OCI-LY1 (cell line): ENCODE data around the gene CNRIP1.

Source experiments
- H2AFZ ChIP-seq: fragments of 200-600 bp; sonication (generic), shearing (Covaris generic); 2 replicates; pipeline ENCODE4 v1.6.0; 2014; ENCODE audit warnings: antibody characterized with exemption, mild to moderate bottlenecking, low read length
- H3F3A ChIP-seq: fragments of 200-600 bp; sonication (generic), shearing (Covaris generic); 2 replicates; pipeline ENCODE4 v1.6.0; 2014; ENCODE audit warnings: mild to moderate bottlenecking, antibody characterized with exemption, low read length, moderate library complexity; ENCODE audit not compliant: insufficient read depth
- H3K27ac ChIP-seq: fragments of 200-600 bp; sonication (generic); 2 replicates; pipeline ENCODE4 v1.5.1; 2014; ENCODE audit warnings: low read length, mixed run types, mild to moderate bottlenecking, low read depth; ENCODE audit not compliant: poor library complexity, severe bottlenecking
- H3K27me3 ChIP-seq: fragments of 200-600 bp; sonication (generic); 2 replicates; pipeline ENCODE4 v1.6.0; 2014; ENCODE audit warnings: antibody characterized with exemption, mild to moderate bottlenecking, low read length, moderate library complexity; ENCODE audit not compliant: insufficient read depth
- H3K36me3 ChIP-seq: fragments of 200-600 bp; sonication (generic); 2 replicates; pipeline ENCODE4 v1.6.1; 2014; ENCODE audit warnings: mild to moderate bottlenecking, antibody characterized with exemption, low read length, moderate library complexity, mixed read lengths; ENCODE audit not compliant: insufficient read depth
- H3K4me1 ChIP-seq: fragments of 200-600 bp; sonication (generic); 2 replicates; pipeline ENCODE4 v1.5.1; 2014; ENCODE audit warnings: mild to moderate bottlenecking, low read length, moderate library complexity; ENCODE audit not compliant: insufficient read depth, severe bottlenecking
- H3K4me2 ChIP-seq: fragments of 200-600 bp; sonication (generic), shearing (Covaris generic); 2 replicates; pipeline ENCODE4 v1.6.1; 2014; ENCODE audit warnings: low read length
- H3K4me3 ChIP-seq: fragments of 200-600 bp; sonication (generic); 2 replicates; pipeline ENCODE4 v1.5.1; 2014; ENCODE audit warnings: low read length, low read depth, mild to moderate bottlenecking, mixed read lengths; ENCODE audit not compliant: poor library complexity, severe bottlenecking
- H3K79me2 ChIP-seq: fragments of 200-600 bp; shearing (Covaris generic); 2 replicates; pipeline ENCODE4 v1.6.1; 2016; ENCODE audit warnings: mixed run types, low read length, mixed read lengths; ENCODE audit not compliant: insufficient read depth
- H3K9ac ChIP-seq: fragments of 200-600 bp; sonication (generic), shearing (Covaris generic); 2 replicates; pipeline ENCODE4 v1.6.1; 2014; ENCODE audit warnings: mild to moderate bottlenecking, low read length, mixed read lengths
- H3K9me2 ChIP-seq: fragments of 200-600 bp; sonication (generic), shearing (Covaris generic); 2 replicates; pipeline ENCODE4 v1.6.1; 2014; ENCODE audit warnings: low read depth, mild to moderate bottlenecking, low read length, mixed read lengths
- H3K9me3 ChIP-seq: fragments of 200-600 bp; shearing (Covaris generic); 2 replicates; pipeline ENCODE4 v1.6.1; 2014; ENCODE audit warnings: low read length, mixed read lengths
- H4K20me1 ChIP-seq: fragments of 200-600 bp; sonication (generic), shearing (Covaris generic); 2 replicates; pipeline ENCODE4 v1.6.0; 2016; ENCODE audit warnings: mild to moderate bottlenecking, low read length; ENCODE audit not compliant: insufficient read depth
- EZH2 ChIP-seq: fragments of 200-600 bp; sonication (generic), shearing (Covaris generic); IDR thresholded peaks from 2 replicates; pipeline ENCODE4 v1.8.0; 2017; ENCODE audit warnings: borderline replicate concordance, mixed run types, mild to moderate bottlenecking, antibody characterized with exemption, low read length, moderate library complexity, mixed read lengths
- TF ChIP-seq, protein P1 (sequence below): fragments of 200-600 bp; sonication (generic), shearing (Covaris generic); IDR thresholded peaks from 2 replicates; pipeline ENCODE4 v1.5.1; 2017; ENCODE audit warnings: mild to moderate bottlenecking, antibody characterized with exemption, low read length, moderate library complexity, mixed read lengths

CNRIP1 gene, protein sequence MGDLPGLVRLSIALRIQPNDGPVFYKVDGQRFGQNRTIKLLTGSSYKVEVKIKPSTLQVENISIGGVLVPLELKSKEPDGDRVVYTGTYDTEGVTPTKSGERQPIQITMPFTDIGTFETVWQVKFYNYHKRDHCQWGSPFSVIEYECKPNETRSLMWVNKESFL

DNA sequence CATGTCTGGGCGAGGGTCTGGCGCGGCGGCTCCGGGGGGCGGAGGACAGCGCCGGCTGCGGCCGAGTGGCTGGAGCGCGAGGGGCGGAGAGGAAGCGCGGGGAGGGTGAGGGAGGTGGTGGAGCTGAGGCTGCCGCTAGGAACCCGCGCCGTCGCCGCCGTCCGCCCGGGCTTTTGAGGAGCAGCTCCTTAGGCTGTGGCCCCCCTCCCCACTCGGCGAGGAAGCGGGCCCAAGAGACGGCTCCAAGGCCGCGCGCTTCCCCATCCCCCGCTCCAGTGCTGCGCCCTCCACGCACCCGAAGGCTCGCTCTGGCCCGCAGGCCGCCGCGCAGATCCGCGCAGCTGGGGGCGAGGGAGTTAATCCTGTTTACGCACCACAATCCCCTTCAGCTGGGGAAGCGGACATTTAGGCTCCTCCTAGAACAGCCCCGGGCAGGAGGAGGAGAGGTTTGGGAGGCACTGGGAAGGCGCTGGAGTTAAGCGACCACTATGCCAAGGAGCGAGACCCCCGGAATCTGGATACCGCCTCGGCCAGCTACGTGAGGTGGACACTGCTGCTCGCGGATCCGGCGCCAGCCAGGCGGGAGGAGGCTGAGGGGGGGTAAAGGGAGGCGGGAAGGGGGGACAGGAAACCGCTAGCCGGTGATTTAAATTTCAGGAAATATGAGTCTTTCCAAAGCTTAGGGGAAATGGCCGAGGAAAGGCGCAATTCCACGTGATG is at the start of gene CNRIP1:
Gene CNRIP1, minus strand, starts transcription at position 552 of the 720 bp plus-strand sequence. Its CDS starts 549 bp downstream, at position 3.
- Histone ChIP-seq H3K27ac (no peak within 1 kb of the TSS), H3K4me2 (peak within 1 kb of the TSS; percentile 71), H2AFZ (no peak within 1 kb of the TSS), H3K9me3 (no peaks in the 10 kb centered on the region), H3K4me3 (peak within 1 kb of the TSS; percentile 56), H3K79me2 (no peaks in the 10 kb centered on the region), H3F3A (no peaks in the 10 kb centered on the region), H4K20me1 (no peaks in the 10 kb centered on the region), H3K9ac (no peak within 1 kb of the TSS), H3K27me3 (peaks cover 8% of the 10 kb centered on the region; the same call in 1 of the 2 replicates), H3K4me1 (peaks cover 14% of the 10 kb centered on the region), H3K36me3 (no peaks in the 10 kb centered on the region), H3K9me2 (no peaks in the 10 kb centered on the region)
- TF ChIP-seq, protein P1, sequence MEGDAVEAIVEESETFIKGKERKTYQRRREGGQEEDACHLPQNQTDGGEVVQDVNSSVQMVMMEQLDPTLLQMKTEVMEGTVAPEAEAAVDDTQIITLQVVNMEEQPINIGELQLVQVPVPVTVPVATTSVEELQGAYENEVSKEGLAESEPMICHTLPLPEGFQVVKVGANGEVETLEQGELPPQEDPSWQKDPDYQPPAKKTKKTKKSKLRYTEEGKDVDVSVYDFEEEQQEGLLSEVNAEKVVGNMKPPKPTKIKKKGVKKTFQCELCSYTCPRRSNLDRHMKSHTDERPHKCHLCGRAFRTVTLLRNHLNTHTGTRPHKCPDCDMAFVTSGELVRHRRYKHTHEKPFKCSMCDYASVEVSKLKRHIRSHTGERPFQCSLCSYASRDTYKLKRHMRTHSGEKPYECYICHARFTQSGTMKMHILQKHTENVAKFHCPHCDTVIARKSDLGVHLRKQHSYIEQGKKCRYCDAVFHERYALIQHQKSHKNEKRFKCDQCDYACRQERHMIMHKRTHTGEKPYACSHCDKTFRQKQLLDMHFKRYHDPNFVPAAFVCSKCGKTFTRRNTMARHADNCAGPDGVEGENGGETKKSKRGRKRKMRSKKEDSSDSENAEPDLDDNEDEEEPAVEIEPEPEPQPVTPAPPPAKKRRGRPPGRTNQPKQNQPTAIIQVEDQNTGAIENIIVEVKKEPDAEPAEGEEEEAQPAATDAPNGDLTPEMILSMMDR: no peak
- TF ChIP-seq EZH2: no peak

DNA sequence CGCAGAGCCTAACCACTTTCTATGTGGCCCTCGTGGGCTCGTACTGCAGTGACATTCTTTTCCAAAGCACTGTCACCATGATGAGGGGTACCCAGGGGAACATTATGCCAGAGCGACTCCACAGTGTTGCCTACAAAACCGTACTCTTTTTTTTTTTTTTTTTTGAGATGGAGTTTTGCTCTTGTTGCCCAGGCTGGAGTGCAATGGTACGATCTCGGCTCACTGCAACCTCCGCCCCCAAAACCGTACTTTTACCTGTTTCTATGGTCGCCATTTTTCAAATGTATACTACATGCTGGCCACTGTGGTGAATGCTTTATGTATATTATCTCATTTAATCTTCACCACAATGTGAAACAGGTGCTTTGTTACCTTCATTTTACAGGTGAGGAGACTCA is 49.6 kb upstream of the CNRIP1 start:
- Histone ChIP-seq H3K79me2 (peaks cover 4% of the 10 kb centered on the region; the same call in 1 of the 2 replicates), H3F3A (no peaks in the 10 kb centered on the region), H3K9me2 (no peaks in the 10 kb centered on the region), H3K9me3 (peaks cover 18% of the 10 kb centered on the region), H3K4me3 (no peak overlapping the region), H2AFZ (no peak overlapping the region), H4K20me1 (no peaks in the 10 kb centered on the region), H3K4me1 (peaks cover 49% of the 10 kb centered on the region), H3K9ac (no peak overlapping the region), H3K36me3 (peaks cover 26% of the 10 kb centered on the region), H3K27me3 (no peaks in the 10 kb centered on the region), H3K4me2 (no peak overlapping the region), H3K27ac (no peak overlapping the region)
- TF ChIP-seq, protein P1: no peak
- no peak for TF ChIP-seq EZH2

DNA sequence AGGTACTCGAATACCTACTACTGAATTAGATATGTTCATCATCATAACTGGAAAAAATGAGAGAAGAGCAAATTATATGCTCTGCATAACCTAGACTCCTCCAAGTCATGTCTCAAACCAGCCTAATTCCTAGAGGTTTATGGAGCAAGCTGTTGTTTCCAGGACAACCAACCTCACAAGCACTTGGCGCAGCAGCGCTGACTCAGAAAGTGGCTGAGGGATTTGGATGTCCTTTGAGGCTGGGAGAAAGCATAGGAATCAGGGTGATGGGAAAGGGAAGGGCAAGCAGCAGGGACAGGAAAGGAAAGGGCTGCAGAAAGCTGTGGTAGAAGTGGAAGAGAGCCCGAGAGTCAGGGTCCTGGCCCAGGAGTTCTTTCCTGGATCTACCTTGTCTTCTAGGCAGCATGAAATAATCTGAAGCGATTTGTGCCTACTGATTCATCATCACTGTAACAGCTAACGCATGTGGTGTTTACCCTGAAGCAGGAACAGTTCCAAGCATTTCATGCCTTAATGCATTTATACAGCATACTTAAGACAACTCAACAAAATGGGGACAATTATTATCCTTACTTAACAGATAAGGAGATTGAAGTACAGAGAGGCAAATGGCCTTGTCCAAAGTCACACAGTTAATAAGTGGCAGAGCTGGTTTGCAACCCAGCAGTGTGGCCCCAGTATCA is 49.0 kb upstream of the CNRIP1 start:
- TF ChIP-seq, protein P1: no peak
- TF ChIP-seq EZH2: no peak
- H3K4me1 ChIP-seq: peaks cover 54% of the 10 kb centered on the region
- H3K9me2 ChIP-seq: no peaks in the 10 kb centered on the region
- no peaks in the 10 kb centered on the region for H3K27me3 ChIP-seq
- H2AFZ ChIP-seq: no peak overlapping the region
- H3K4me2 ChIP-seq: no peak overlapping the region
- H3K27ac ChIP-seq: peak overlapping the region; percentile 54
- H3K9me3 ChIP-seq: peaks cover 18% of the 10 kb centered on the region
- no peak overlapping the region for H3K9ac ChIP-seq
- H3K79me2 ChIP-seq: peaks cover 4% of the 10 kb centered on the region; the same call in 1 of the 2 replicates
- H3K4me3 ChIP-seq: no peak overlapping the region
- no peaks in the 10 kb centered on the region for H4K20me1 ChIP-seq
- H3F3A ChIP-seq: 0 out of 2 replicates have a peak, but pooled peaks cover 3% of the 10 kb centered on the region
- H3K36me3 ChIP-seq: peaks cover 26% of the 10 kb centered on the region
